ENCODE data around the gene PROC.
A peak's percentile ranks its signal among the peaks of the same experiment; 100 is the strongest.

The PROC gene

GRCh38 chr2:127414638-127415592, 3.3 kb upstream of the PROC start:
- no peak for DNase-seq

DNA sequence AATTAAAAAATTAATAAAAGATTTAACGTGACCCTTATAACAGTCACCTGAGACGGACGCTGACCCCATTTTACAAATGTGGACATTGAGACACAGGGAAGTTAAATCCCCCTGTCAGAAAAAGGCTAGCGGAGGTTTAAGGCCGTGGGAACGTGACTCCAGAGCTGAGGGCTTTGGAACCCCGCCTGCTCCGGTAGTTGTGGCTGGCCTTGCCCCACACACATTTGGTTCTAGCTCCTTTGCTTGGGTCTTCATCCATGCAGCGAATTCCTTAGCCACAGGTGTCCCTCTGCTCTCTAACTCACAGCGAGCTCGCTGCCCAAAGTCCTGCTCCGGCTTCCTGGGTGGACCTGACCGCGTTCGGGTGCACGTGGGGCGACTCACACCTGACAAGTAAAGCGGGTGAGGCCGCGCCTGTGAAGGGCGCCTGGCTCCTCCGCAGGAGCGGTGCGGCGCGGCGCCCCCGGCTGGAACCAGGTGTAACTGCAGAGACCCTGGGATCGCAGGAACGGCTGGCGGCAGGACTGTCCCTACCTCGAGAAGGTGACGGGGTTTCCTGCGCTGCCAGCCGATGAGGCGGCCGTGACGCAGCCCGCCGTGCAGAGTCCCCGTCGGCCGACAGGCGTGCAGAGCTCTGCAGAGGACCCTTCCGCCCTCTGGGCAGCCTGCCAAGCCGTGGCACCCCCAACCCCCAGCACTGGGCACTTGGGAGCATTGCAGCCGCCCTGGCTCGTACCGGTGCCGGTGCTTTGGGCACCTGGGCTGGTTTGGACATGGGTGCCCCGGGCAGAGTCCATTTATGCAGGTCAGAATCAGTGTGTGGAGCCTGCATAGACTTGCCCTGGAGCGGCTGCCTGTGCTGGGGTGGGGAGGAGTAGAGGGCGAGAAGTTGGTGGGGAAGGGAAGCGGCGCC, 2.4 kb upstream of the PROC start:
- peak; percentile 75 for DNase-seq

DNA sequence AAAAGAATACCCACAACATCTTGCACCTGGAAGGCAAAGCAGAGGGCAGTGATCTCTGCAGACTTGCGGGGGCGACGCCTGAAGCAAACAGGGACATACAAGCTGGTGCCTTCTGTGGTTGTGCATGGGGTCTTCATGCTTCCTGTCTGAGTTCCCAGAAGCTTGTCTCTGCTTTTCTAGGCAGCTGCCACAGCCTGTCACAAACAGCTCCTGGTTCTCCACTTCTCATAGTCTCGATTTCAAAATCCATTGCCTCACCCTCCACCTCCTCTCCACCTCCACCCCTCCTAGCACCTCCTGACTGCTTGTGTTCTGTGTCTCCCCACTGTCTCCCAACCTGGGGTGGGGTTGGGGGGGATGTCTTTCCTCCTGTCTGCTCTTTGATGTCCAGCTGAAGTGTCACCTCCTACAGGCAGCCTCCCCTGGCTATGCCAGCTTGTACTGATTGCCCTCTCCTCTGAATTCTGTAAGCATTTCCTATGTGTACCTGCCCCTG, 1.7 kb upstream of the PROC start:
- no peak for DNase-seq

GRCh38 chr2:127417406-127417805, 821 bp upstream of the PROC start:
- DNase-seq = no peak

DNA sequence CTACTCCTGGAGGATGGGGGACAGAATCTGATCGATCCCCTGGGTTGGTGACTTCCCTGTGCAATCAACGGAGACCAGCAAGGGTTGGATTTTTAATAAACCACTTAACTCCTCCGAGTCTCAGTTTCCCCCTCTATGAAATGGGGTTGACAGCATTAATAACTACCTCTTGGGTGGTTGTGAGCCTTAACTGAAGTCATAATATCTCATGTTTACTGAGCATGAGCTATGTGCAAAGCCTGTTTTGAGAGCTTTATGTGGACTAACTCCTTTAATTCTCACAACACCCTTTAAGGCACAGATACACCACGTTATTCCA, 844 bp downstream of the PROC start:
- DNase-seq = no peak

- no peak for DNase-seq
These were observed 1.3 kb downstream of the PROC start for GRCh38 chr2:127419448-127420038.

- no peak for DNase-seq
These were observed 2.0 kb downstream of the PROC start for GRCh38 chr2:127420039-127420864.

DNA sequence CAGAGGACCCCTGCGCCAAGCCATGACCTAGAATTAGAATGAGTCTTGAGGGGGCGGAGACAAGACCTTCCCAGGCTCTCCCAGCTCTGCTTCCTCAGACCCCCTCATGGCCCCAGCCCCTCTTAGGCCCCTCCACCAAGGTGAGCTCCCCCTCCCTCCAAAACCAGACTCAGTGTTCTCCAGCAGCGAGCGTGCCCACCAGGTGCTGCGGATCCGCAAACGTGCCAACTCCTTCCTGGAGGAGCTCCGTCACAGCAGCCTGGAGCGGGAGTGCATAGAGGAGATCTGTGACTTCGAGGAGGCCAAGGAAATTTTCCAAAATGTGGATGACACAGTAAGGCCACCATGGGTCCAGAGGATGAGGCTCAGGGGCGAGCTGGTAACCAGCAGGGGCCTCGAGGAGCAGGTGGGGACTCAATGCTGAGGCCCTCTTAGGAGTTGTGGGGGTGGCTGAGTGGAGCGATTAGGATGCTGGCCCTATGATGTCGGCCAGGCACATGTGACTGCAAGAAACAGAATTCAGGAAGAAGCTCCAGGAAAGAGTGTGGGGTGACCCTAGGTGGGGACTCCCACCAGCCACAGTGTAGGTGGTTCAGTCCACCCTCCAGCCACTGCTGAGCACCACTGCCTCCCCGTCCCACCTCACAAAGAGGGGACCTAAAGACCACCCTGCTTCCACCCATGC, 3.0 kb downstream of the PROC start:
- DNase-seq = no peak

DNA sequence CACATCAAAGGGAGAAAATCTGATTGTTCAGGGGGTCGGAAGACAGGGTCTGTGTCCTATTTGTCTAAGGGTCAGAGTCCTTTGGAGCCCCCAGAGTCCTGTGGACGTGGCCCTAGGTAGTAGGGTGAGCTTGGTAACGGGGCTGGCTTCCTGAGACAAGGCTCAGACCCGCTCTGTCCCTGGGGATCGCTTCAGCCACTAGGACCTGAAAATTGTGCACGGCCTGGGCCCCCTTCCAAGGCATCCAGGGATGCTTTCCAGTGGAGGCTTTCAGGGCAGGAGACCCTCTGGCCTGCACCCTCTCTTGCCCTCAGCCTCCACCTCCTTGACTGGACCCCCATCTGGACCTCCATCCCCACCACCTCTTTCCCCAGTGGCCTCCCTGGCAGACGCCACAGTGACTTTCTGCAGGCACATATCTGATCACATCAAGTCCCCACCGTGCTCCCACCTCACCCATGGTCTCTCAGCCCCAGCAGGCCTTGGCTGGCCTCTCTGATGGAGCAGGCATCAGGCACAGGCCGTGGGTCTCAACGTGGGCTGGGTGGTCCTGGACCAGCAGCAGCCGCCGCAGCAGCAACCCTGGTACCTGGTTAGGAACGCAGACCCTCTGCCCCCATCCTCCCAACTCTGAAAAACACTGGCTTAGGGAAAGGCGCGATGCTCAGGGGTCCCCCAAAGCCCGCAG, 3.8 kb downstream of the PROC start:
- DNase-seq = no peak

- peak; percentile 32 for DNase-seq
These were observed 4.6 kb downstream of the PROC start for GRCh38 chr2:127422559-127423477.

- DNase-seq = peak; percentile 48
These were observed 5.2 kb downstream of the PROC start for GRCh38 chr2:127423478-127423843.

- no peak for DNase-seq
These were observed 5.7 kb downstream of the PROC start for GRCh38 chr2:127423880-127424279.

GRCh38 chr2:127424598-127425520, 6.6 kb downstream of the PROC start:
- no peak for DNase-seq

DNA sequence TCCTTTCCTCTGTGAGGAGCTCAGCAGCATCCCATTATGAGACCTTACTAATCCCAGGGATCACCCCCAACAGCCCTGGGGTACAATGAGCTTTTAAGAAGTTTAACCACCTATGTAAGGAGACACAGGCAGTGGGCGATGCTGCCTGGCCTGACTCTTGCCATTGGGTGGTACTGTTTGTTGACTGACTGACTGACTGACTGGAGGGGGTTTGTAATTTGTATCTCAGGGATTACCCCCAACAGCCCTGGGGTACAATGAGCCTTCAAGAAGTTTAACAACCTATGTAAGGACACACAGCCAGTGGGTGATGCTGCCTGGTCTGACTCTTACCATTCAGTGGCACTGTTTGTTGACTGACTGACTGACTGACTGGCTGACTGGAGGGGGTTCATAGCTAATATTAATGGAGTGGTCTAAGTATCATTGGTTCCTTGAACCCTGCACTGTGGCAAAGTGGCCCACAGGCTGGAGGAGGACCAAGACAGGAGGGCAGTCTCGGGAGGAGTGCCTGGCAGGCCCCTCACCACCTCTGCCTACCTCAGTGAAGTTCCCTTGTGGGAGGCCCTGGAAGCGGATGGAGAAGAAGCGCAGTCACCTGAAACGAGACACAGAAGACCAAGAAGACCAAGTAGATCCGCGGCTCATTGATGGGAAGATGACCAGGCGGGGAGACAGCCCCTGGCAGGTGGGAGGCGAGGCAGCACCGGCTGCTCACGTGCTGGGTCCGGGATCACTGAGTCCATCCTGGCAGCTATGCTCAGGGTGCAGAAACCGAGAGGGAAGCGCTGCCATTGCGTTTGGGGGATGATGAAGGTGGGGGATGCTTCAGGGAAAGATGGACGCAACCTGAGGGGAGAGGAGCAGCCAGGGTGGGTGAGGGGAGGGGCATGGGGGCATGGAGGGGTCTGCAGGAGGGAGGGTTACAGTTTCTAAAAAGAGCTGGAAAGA, 7.6 kb downstream of the PROC start:
- DNase-seq = no peak

GRCh38 chr2:127426501-127427354, 8.5 kb downstream of the PROC start:
- DNase-seq = no peak

- no peak for DNase-seq
These were observed 9.3 kb downstream of the PROC start for GRCh38 chr2:127427376-127428056.
